HFFc6 (cell line): ENCODE data around the gene AADACL4. TPM values are rescaled to one million over a fixed set of nuclear protein-coding genes. Genes with fewer than 3 reads are reported as not detected.

Experiments
- DNase-seq: peaks from one replicate; pipeline ENCODE4 v3.0.0-alpha.2; 2018
- H3K27ac Mint-ChIP-seq: 2 replicates; pipeline ENCODE4 v1.8.0; 2020; ENCODE audit warnings: mild to moderate bottlenecking, mixed read lengths
- H3K27me3 Mint-ChIP-seq: 2 replicates; pipeline ENCODE4 v1.8.0; 2021; ENCODE audit warnings: mild to moderate bottlenecking, moderate library complexity, mixed read lengths; ENCODE audit not compliant: insufficient read depth
- H3K36me3 Mint-ChIP-seq: 2 replicates; pipeline ENCODE4 v1.8.0; 2021; ENCODE audit warnings: low read depth, mixed read lengths
- H3K4me1 Mint-ChIP-seq: 2 replicates; pipeline ENCODE4 v1.8.0; 2020; ENCODE audit warnings: low read depth, mixed read lengths
- H3K4me3 Mint-ChIP-seq: 2 replicates; pipeline ENCODE4 v1.8.0; 2020; ENCODE audit warnings: mild to moderate bottlenecking, moderate library complexity, mixed read lengths
- H3K9me3 Mint-ChIP-seq: 2 replicates; pipeline ENCODE4 v1.8.0; 2020; ENCODE audit warnings: mild to moderate bottlenecking, mixed read lengths
- CTCF ChIP-seq: fragments of 200-600 bp; sonication (generic); IDR thresholded peaks from 2 replicates; pipeline ENCODE4 v1.5.0; 2021; ENCODE audit warnings: antibody characterized with exemption, mild to moderate bottlenecking
- total RNA-seq, 6 experiments: library from RNA; stranded (reverse); fragmentation: NEBNext Ultra II Directional; extraction: Animal tissue kit (Norgen Biotek cat#: 25700); gene quantifications; 2 replicates in 1 of 6; 3 replicates in 5 of 6; pipeline ENCODE4 v1.2.3, GENCODE V29; 2021

Gene AADACL4
- total RNA-seq, 6 experiments from 2014 or later, result not detected

GRCh38 chr1:12601700-12602658, 41.9 kb upstream of the AADACL4 start:
- Mint-ChIP-seq H3K36me3 (no peaks in the 10 kb centered on the region), H3K27me3 (peaks cover 19% of the 10 kb centered on the region), H3K4me3 (no peak overlapping the region), H3K27ac (peak overlapping the region; percentile 62), H3K9me3 (peaks cover 5% of the 10 kb centered on the region), H3K4me1 (peaks cover 56% of the 10 kb centered on the region)
- TF ChIP-seq CTCF, result no peak
- DNase-seq, result peak; percentile 92

- no peak for TF ChIP-seq CTCF
- Mint-ChIP-seq H3K4me1 (peaks cover 49% of the 10 kb centered on the region), H3K4me3 (no peak overlapping the region), H3K36me3 (peaks cover 6% of the 10 kb centered on the region), H3K9me3 (peaks cover 5% of the 10 kb centered on the region), H3K27ac (peak overlapping the region; percentile 62; the same call in 1 of the 2 replicates), H3K27me3 (peaks cover 18% of the 10 kb centered on the region)
- DNase-seq, result no peak
Observed at GRCh38 chr1:12602659-12603024, 41.2 kb upstream of the AADACL4 start.

GRCh38 chr1:12603224-12603623, 40.7 kb upstream of the AADACL4 start:
- no peak for DNase-seq
- H3K27ac Mint-ChIP-seq, result peak overlapping the region; percentile 54; the same call in 1 of the 2 replicates
- peaks cover 5% of the 10 kb centered on the region for H3K9me3 Mint-ChIP-seq
- H3K36me3 Mint-ChIP-seq, result peaks cover 6% of the 10 kb centered on the region
- H3K4me1 Mint-ChIP-seq, result peaks cover 46% of the 10 kb centered on the region
- peaks cover 18% of the 10 kb centered on the region for H3K27me3 Mint-ChIP-seq
- TF ChIP-seq CTCF, result no peak
- no peak overlapping the region for H3K4me3 Mint-ChIP-seq

- Mint-ChIP-seq H3K27me3 (peaks cover 14% of the 10 kb centered on the region), H3K36me3 (peaks cover 6% of the 10 kb centered on the region), H3K27ac (peak overlapping the region; percentile 54), H3K9me3 (peaks cover 5% of the 10 kb centered on the region), H3K4me3 (peak overlapping the region; percentile 43; the same call in 1 of the 2 replicates), H3K4me1 (peaks cover 53% of the 10 kb centered on the region)
- DNase-seq, result peak; percentile 91
- no peak for TF ChIP-seq CTCF
Observed at GRCh38 chr1:12604114-12604874, 39.6 kb upstream of the AADACL4 start.

GRCh38 chr1:12604986-12605385, 38.9 kb upstream of the AADACL4 start:
- Mint-ChIP-seq H3K4me1 (peaks cover 58% of the 10 kb centered on the region), H3K27ac (no peak overlapping the region), H3K9me3 (peaks cover 5% of the 10 kb centered on the region), H3K27me3 (peaks cover 8% of the 10 kb centered on the region), H3K36me3 (peaks cover 6% of the 10 kb centered on the region), H3K4me3 (no peak overlapping the region)
- no peak for TF ChIP-seq CTCF
- no peak for DNase-seq
